Hepatocyte (in vitro differentiated cells): ENCODE data around the gene CES3. TPM values are rescaled to one million over a fixed set of nuclear protein-coding genes. Genes with fewer than 3 reads are reported as not detected.
A peak's percentile ranks its signal among the peaks of the same experiment; 100 is the strongest.

Source experiments
- DNase-seq: peaks from one replicate; pipeline ENCODE4 v3.0.0-alpha.2; 2016; ENCODE audit warnings: low spot score
- H2AFZ ChIP-seq: fragments of 200-600 bp; sonication (generic); 2 replicates; pipeline ENCODE4 v1.6.0; 2016; ENCODE audit warnings: antibody characterized with exemption, mild to moderate bottlenecking
- H3K27ac ChIP-seq: fragments of 200-600 bp; sonication (generic); 2 replicates; pipeline ENCODE4 v1.5.1; 2016; ENCODE audit warnings: mild to moderate bottlenecking
- H3K27me3 ChIP-seq: fragments of 200-600 bp; sonication (generic); 2 replicates; pipeline ENCODE4 v1.6.1; 2016
- H3K36me3 ChIP-seq: fragments of 200-600 bp; sonication (generic); replicated peaks from 2 replicates; pipeline ENCODE4 v1.5.1; 2016; ENCODE audit warnings: low read depth; ENCODE audit not compliant: insufficient read depth
- H3K4me1 ChIP-seq: fragments of 200-600 bp; sonication (generic); 2 replicates; pipeline ENCODE4 v1.5.1; 2016; ENCODE audit warnings: mild to moderate bottlenecking, moderate library complexity; ENCODE audit not compliant: insufficient read depth
- H3K4me2 ChIP-seq: fragments of 200-600 bp; sonication (generic); 2 replicates; pipeline ENCODE4 v1.6.0; 2016
- H3K4me3 ChIP-seq: fragments of 200-600 bp; sonication (generic); 2 replicates; pipeline ENCODE4 v1.5.1; 2016; ENCODE audit warnings: mild to moderate bottlenecking
- H3K79me2 ChIP-seq: fragments of 200-600 bp; sonication (generic); 2 replicates; pipeline ENCODE4 v1.6.0; 2017; ENCODE audit warnings: mild to moderate bottlenecking
- H3K9me2 ChIP-seq: fragments of 200-600 bp; sonication (generic); replicated peaks from 2 replicates; pipeline ENCODE4 v1.6.0; 2017; ENCODE audit warnings: mild to moderate bottlenecking; ENCODE audit not compliant: insufficient read depth
- H3K9me3 ChIP-seq: fragments of 200-600 bp; sonication (generic); 2 replicates; pipeline ENCODE4 v1.5.1; 2016; ENCODE audit warnings: low read depth, mild to moderate bottlenecking
- H4K20me1 ChIP-seq: fragments of 200-600 bp; sonication (generic); 2 replicates; pipeline ENCODE4 v1.6.0; 2016; ENCODE audit warnings: mild to moderate bottlenecking; ENCODE audit not compliant: insufficient read depth, poor library complexity, severe bottlenecking
- EZH2 ChIP-seq: fragments of 200-600 bp; sonication (generic); IDR thresholded peaks from 2 replicates; pipeline ENCODE4 v1.6.1; 2016; ENCODE audit warnings: antibody characterized with exemption, mild to moderate bottlenecking, borderline replicate concordance
- EZH2phosphoT487 ChIP-seq: fragments of 200-600 bp; sonication (generic); IDR thresholded peaks from one replicate; pipeline ENCODE4 v1.6.1; 2018; ENCODE audit warnings: antibody characterized with exemption, mild to moderate bottlenecking, low read depth, moderate library complexity; ENCODE audit not compliant: unreplicated experiment, severe bottlenecking
- WGBS: methylation state at CpG from one replicate; pipeline ENCODE4 v1.1.6; 2016; ENCODE audit warnings: low lambda C conversion rate; ENCODE audit errors: missing lambda C conversion rate; 5-methylcytosine and 5-hydroxymethylcytosine counted together
- polyA plus RNA-seq: library from polyadenylated mRNA; unstranded; fragments of >200 nt; fragmentation: Nextera tagmentation; extraction: Ambion mirVana; gene quantifications from 2 replicates; pipeline ENCODE4 v1.2.1, GENCODE V29; 2016
- total RNA-seq: library from RNA; depleted of rRNA; stranded (reverse); fragments of >200 nt; gene quantifications from 2 replicates; pipeline ENCODE4 v1.2.3, GENCODE V29; 2014
- TF ChIP-seq, protein P1 (sequence below): fragments of 200-600 bp; sonication (generic); IDR thresholded peaks from 2 replicates; pipeline ENCODE4 v1.5.1; 2016; ENCODE audit warnings: antibody characterized with exemption, mild to moderate bottlenecking; ENCODE audit not compliant: poor library complexity

CES3 gene
- total and polyA plus RNA-seq, 2 experiments from 2014 or later, result 1.7 to 3.8 TPM

DNA sequence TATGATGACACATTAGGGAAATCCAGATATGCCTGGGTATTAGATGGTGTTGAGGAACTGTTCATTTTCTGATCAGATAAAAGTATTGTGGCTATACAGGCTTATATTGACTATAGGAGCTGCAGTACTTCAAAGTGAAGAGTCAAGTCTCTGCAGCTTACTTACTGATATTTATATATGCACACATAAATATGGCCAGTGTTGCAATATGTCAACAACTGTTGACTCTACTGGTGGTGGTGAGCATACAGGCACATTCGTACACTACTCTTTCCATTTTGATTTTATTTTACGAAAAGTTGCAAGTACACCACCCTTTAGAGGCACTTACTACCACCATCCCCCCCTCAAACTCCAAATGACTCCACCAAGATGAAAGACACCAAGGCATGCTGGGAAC lies 29.4 kb upstream of the CES3 start:
- Histone ChIP-seq H3K79me2 (peaks cover 36% of the 10 kb centered on the region), H3K4me3 (no peak overlapping the region), H3K9me2 (no peaks in the 10 kb centered on the region), H3K4me2 (no peak overlapping the region), H3K27ac (no peak overlapping the region), H3K36me3 (no peaks in the 10 kb centered on the region), H3K4me1 (peaks cover 22% of the 10 kb centered on the region), H3K9me3 (no peaks in the 10 kb centered on the region), H4K20me1 (no peaks in the 10 kb centered on the region), H3K27me3 (no peaks in the 10 kb centered on the region), H2AFZ (no peak overlapping the region)
- WGBS, result 94% methylated on average over 2 of the region's 2 CpGs
- no peak for DNase-seq
- no peak for TF ChIP-seq EZH2
- TF ChIP-seq, protein P1, sequence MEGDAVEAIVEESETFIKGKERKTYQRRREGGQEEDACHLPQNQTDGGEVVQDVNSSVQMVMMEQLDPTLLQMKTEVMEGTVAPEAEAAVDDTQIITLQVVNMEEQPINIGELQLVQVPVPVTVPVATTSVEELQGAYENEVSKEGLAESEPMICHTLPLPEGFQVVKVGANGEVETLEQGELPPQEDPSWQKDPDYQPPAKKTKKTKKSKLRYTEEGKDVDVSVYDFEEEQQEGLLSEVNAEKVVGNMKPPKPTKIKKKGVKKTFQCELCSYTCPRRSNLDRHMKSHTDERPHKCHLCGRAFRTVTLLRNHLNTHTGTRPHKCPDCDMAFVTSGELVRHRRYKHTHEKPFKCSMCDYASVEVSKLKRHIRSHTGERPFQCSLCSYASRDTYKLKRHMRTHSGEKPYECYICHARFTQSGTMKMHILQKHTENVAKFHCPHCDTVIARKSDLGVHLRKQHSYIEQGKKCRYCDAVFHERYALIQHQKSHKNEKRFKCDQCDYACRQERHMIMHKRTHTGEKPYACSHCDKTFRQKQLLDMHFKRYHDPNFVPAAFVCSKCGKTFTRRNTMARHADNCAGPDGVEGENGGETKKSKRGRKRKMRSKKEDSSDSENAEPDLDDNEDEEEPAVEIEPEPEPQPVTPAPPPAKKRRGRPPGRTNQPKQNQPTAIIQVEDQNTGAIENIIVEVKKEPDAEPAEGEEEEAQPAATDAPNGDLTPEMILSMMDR, result no peak
- no peak for TF ChIP-seq EZH2phosphoT487

DNA sequence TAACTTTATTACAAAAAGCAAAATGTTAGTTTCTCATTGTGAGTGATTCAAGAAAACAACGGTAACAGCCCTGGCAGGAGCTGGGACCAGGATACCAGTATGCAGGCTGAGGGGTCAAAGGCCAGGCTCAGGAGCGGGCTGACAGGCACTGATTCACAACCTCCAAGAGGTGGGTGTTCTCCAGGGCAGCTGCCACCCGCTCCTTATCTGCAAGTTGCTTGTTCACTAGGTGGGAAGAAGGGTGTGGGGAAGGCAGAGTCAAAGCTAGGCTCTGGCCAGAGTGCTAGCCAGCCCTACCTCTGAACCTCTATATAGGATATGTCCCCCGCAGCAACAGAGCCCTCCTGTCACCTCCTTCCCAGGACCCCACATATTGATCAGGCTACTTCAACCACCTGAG lies 29.0 kb upstream of the CES3 start:
- 93% methylated on average over 4 of the region's 4 CpGs for WGBS
- H3K36me3 ChIP-seq, result no peaks in the 10 kb centered on the region
- no peak for DNase-seq
- H3K4me1 ChIP-seq, result peaks cover 22% of the 10 kb centered on the region
- H4K20me1 ChIP-seq, result no peaks in the 10 kb centered on the region
- H3K9me2 ChIP-seq, result no peaks in the 10 kb centered on the region
- TF ChIP-seq, protein P1, result no peak
- TF ChIP-seq EZH2phosphoT487 (no peak), EZH2 (no peak)
- H3K9me3 ChIP-seq, result no peaks in the 10 kb centered on the region
- H3K27ac ChIP-seq, result no peak overlapping the region
- no peak overlapping the region for H3K4me2 ChIP-seq
- no peak overlapping the region for H3K4me3 ChIP-seq
- H3K27me3 ChIP-seq, result no peaks in the 10 kb centered on the region
- H3K79me2 ChIP-seq, result peaks cover 40% of the 10 kb centered on the region
- no peak overlapping the region for H2AFZ ChIP-seq

- no peaks in the 10 kb centered on the region for H3K9me2 ChIP-seq
- no peaks in the 10 kb centered on the region for H4K20me1 ChIP-seq
- peak overlapping the region; percentile 89 for H2AFZ ChIP-seq
- 8% methylated on average over 12 of the region's 12 CpGs for WGBS
- H3K36me3 ChIP-seq, result no peaks in the 10 kb centered on the region
- TF ChIP-seq, protein P1, result no peak
- TF ChIP-seq EZH2 (no peak), EZH2phosphoT487 (no peak)
- peak; percentile 48 for DNase-seq
- peaks cover 52% of the 10 kb centered on the region for H3K79me2 ChIP-seq
- H3K9me3 ChIP-seq, result no peaks in the 10 kb centered on the region
- peak overlapping the region; percentile 99 for H3K4me2 ChIP-seq
- no peaks in the 10 kb centered on the region for H3K27me3 ChIP-seq
- peak overlapping the region; percentile 69 for H3K4me3 ChIP-seq
- peak overlapping the region; percentile 98 for H3K27ac ChIP-seq
- peaks cover 22% of the 10 kb centered on the region for H3K4me1 ChIP-seq
Observed at GRCh38 chr16:66933776-66934137, 27.3 kb upstream of the CES3 start.
